ENCODE measurements around the gene CYP4Z1. TPM values are rescaled to one million over a fixed set of nuclear protein-coding genes. Genes with fewer than 3 reads are reported as not detected.

The CYP4Z1 gene
- total RNA-seq, 1 experiment from 2014 or later: not detected

DNA sequence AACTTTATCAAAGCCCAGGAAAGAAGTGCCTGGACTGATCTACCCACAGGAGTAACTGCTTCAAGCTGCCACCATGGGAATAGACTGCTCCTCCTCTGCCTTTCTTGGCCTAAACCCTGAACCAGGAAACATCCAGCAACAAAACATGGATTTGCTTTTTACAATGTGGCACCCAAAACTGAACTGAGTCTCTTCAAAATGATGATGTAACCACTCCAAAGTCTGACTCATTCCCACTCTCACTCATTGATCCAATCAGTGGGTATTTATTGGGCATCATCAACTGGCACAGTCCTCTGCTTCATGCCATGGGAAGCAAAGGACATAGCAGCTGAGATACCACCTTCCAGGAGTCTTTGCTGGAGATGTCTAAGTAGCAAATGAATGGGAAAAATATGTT is 93.7 kb downstream of the CYP4Z1 start:
- TF ChIP-seq, protein P1, sequence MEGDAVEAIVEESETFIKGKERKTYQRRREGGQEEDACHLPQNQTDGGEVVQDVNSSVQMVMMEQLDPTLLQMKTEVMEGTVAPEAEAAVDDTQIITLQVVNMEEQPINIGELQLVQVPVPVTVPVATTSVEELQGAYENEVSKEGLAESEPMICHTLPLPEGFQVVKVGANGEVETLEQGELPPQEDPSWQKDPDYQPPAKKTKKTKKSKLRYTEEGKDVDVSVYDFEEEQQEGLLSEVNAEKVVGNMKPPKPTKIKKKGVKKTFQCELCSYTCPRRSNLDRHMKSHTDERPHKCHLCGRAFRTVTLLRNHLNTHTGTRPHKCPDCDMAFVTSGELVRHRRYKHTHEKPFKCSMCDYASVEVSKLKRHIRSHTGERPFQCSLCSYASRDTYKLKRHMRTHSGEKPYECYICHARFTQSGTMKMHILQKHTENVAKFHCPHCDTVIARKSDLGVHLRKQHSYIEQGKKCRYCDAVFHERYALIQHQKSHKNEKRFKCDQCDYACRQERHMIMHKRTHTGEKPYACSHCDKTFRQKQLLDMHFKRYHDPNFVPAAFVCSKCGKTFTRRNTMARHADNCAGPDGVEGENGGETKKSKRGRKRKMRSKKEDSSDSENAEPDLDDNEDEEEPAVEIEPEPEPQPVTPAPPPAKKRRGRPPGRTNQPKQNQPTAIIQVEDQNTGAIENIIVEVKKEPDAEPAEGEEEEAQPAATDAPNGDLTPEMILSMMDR (conservative IDR thresholded peaks at IDR 0.05): no peak
- Histone ChIP-seq H2BK15ac (ENCODE audit: low read depth, low read length) (no peak overlapping the region), H3K23ac (ENCODE audit: insufficient read length, low read depth, low read length) (no peak overlapping the region), H3K4me1 (ENCODE audit: insufficient read depth, low read length) (no peaks in the 10 kb centered on the region), H3K23me2 (ENCODE audit: insufficient read length, low read depth, low read length, poor library complexity, severe bottlenecking) (no peaks in the 10 kb centered on the region), H3K27me3 (ENCODE audit: insufficient read depth, low read length) (no peaks in the 10 kb centered on the region), H3K9ac (ENCODE audit: extremely low read depth, insufficient read length, low read length) (no peak overlapping the region), H2BK120ac (ENCODE audit: low read depth, low read length, poor library complexity, severe bottlenecking) (no peak overlapping the region), H3K56ac (ENCODE audit: insufficient read length, low read depth, low read length) (no peak overlapping the region), H2BK5ac (ENCODE audit: insufficient read length, low read length) (no peak overlapping the region), H3T11ph (ENCODE audit: low read length) (no peak overlapping the region), H4K91ac (ENCODE audit: insufficient read length, low read depth, low read length) (no peak overlapping the region), H2AK5ac (ENCODE audit: insufficient read length, low read length) (no peak overlapping the region), H3K9me3 (ENCODE audit: control insufficient read depth, low read depth, low read length) (no peaks in the 10 kb centered on the region), H2AFZ (ENCODE audit: low read length) (no peak overlapping the region), H4K20me1 (ENCODE audit: control insufficient read depth, insufficient read depth, insufficient read length) (no peaks in the 10 kb centered on the region), H2BK12ac (ENCODE audit: insufficient read length, low read depth, low read length) (no peak overlapping the region), H3K4me2 (ENCODE audit: insufficient read depth, insufficient read length, low read length) (no peak overlapping the region), H3K79me1 (ENCODE audit: insufficient read depth, low read depth, low read length, poor library complexity, severe bottlenecking) (no peaks in the 10 kb centered on the region), H3K14ac (ENCODE audit: insufficient read depth, low read length) (no peak overlapping the region), H2BK20ac (ENCODE audit: low read depth, low read length, poor library complexity, severe bottlenecking) (no peak overlapping the region), H4K5ac (ENCODE audit: insufficient read length, low read depth, low read length) (no peak overlapping the region), H3K4ac (ENCODE audit: low read depth, low read length) (no peak overlapping the region), H3K27ac (ENCODE audit: insufficient read length, low read depth, low read length) (no peak overlapping the region), H3K18ac (ENCODE audit: insufficient read length, low read depth, low read length) (no peak overlapping the region), H4K8ac (replicated peaks; ENCODE audit: insufficient read length, low read depth, low read length) (no peak overlapping the region), H3K79me2 (ENCODE audit: insufficient read depth, low read length) (no peaks in the 10 kb centered on the region)
- H3K27me3 Mint-ChIP-seq (ENCODE audit: low read depth): peaks cover 17% of the 10 kb centered on the region
- no peak overlapping the region for H3K4me3 Mint-ChIP-seq
- peaks cover 2 to 3% (median 3%) of the 10 kb centered on the region in 3 experiments; a peak in 5 of 7 replicates for H3K36me3 Mint-ChIP-seq (ENCODE audit: insufficient read depth in 1 of 3, low read depth in 3 of 3)
- no peak overlapping the region for H3K27ac Mint-ChIP-seq
- DNase-seq: no peak
- H3K4me1 Mint-ChIP-seq: no peaks in the 10 kb centered on the region
- peaks cover 7 to 19% of the 10 kb centered on the region in 2 experiments for H3K9me3 Mint-ChIP-seq

Data from H9 (cell line).